HG02588 (cell line): ENCODE measurements around the gene SEMA3F.
"Not testable (repeated sequence)": the region's sequence is repeated elsewhere in the genome, so short reads cannot be mapped to it uniquely, and the experiment has no call there.

ENCODE experiments used
- ATAC-seq: cut with Tn5 transposase; IDR thresholded peaks from one replicate; pipeline ENCODE4 v1.9.1; 2021; ENCODE audit warnings: mild to moderate bottlenecking, moderate library complexity; ENCODE audit not compliant: unreplicated experiment

Gene SEMA3F

GRCh38 chr3:50207359-50208042 is 52.4 kb downstream of the SEMA3F start:
- ATAC-seq: no peak

GRCh38 chr3:50208677-50209344 is 53.7 kb downstream of the SEMA3F start:
- ATAC-seq: no peak

DNA sequence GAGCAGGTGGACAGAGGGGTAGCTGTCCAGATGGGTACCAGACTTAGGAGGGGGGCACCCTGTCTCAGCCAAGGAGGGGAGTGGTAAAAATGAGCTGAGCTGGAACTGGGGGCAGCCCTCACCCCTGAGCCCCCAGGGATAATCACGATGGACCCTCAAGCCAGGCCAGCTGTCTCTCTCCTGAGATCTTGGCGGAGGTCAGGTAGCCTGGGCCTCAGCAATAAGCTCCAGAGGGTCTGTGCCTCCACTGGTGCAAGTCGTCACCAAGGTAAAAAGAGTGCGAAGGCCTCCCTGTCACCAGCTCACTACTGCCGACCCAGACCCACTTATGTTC is 55.0 kb downstream of the SEMA3F start:
- ATAC-seq: no peak

GRCh38 chr3:50210510-50211367 is 55.6 kb downstream of the SEMA3F start:
- no peak for ATAC-seq

DNA sequence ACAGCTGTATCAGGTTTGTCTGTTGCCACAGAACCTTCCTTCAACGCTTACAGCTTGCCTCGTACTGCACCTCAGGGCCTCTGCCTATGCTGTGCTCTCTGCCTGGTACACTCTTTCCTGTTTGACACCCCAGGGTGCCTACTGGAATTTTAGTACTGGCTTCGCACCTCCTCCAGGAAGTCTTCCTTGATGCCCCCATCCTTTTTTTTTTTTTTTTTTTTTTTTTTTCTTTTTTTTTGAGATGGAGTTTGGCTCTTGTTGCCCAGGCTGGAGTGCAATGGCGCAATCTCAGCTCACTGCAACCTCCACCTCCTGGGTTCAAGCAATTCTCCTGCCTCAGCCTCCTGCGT is 56.2 kb downstream of the SEMA3F start:
- not testable (repeated sequence) for ATAC-seq

DNA sequence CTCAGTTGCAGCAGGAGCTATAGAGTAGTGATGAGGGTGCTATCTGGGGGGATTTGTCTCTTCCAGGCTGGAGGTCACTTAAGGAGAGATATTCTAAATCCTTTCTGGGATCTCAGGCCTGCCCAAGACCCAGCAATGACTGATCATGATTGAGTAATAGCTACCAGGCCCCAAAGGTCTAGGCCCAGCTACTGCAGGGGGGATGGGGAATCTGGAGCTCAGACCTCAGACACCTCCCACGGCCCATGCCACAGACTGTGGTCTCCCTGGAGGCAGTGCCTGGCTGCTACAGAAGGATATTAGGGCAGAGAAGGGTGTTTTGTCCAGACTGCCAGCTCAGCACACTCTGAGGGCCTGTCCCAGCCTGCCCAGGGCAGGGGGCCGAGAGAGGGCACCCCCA is 56.8 kb downstream of the SEMA3F start:
- ATAC-seq: no peak

- ATAC-seq: no peak
Measured at GRCh38 chr3:50212502-50212901, 57.4 kb downstream of the SEMA3F start.

DNA sequence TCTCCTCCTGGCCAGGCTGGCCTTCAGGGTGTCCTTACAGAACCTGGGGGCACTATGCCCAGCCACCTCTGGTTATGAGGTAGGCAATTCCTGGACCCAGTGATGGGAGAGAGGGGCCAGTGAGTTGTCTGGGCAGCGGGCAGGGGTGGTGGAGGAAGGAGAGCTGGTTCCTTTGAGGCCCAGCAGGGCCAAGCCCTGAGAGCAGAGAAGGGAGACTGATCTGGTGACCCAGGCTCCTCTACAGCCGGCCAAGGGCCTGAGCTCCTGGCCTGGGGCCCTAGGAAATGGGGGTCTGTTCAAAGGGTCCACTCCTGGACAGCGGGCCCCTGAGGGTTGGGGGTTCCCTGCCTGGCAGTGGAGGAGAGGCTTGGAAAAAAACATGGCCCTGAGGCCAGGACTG is 57.8 kb downstream of the SEMA3F start:
- ATAC-seq: no peak

GRCh38 chr3:50213373-50213772 is 58.2 kb downstream of the SEMA3F start:
- no peak for ATAC-seq

- no peak for ATAC-seq
Measured at GRCh38 chr3:50214824-50215223, 59.7 kb downstream of the SEMA3F start.

DNA sequence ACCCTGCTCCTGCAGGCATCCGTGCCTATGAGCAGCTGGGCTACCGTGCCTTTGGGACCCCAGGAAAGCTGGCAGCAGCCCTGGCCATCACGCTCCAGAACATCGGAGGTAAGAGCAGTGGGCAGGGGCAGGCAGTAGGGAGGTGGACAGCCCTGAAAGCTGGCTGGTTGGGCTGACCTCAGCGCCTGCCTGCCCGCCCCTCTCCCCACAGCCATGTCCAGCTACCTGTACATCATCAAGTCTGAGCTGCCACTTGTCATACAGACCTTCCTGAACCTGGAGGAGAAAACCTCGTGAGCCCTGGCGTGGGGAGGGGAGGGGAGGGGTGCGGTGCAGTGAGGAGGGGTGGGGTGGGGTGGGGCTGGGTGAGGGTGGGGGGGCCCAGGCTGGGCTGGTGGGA is 60.4 kb downstream of the SEMA3F start:
- no peak for ATAC-seq

DNA sequence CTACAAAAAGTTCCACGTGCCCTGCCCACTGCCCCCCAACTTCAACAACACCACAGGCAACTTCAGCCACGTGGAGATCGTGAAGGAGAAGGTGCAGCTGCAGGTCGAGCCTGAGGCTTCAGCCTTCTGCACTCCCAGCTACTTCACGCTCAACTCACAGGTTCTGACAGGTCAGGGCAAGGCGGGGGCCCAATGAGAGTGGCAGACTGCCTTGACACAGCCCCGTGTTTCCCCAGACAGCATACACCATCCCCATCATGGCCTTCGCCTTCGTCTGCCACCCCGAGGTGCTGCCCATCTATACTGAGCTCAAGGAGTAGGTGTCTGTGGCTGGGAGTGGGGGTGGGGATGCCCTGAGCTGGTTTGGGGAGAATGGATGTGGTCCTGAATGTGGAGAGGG is 62.6 kb downstream of the SEMA3F start:
- ATAC-seq: no peak

- ATAC-seq: no peak
Measured at GRCh38 chr3:50218448-50218847, 63.3 kb downstream of the SEMA3F start.

- no peak for ATAC-seq
Measured at GRCh38 chr3:50219285-50219684, 64.2 kb downstream of the SEMA3F start.

- ATAC-seq: no peak
Measured at GRCh38 chr3:50220109-50220508, 65.0 kb downstream of the SEMA3F start.

- no peak for ATAC-seq
Measured at GRCh38 chr3:50221051-50221410, 65.9 kb downstream of the SEMA3F start.

GRCh38 chr3:50221411-50222168 is 66.5 kb downstream of the SEMA3F start:
- ATAC-seq: no peak

DNA sequence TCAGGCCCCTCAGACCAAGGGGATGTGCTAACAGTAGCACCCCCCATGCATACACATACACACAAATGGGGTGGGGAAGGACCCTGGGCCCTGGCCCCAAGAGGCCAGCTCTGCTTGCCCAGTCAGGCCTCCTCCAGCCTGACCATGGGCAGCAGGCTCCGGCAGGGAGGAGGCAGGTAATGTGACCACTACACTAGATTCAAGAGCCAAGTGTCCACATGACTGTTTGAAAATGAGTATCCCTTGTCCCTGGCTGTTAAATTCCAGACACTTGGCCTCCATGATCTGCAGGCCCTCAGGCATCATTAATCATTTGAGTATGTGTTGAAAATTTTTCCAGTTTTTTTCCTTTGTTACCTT is 67.0 kb downstream of the SEMA3F start:
- ATAC-seq: no peak

DNA sequence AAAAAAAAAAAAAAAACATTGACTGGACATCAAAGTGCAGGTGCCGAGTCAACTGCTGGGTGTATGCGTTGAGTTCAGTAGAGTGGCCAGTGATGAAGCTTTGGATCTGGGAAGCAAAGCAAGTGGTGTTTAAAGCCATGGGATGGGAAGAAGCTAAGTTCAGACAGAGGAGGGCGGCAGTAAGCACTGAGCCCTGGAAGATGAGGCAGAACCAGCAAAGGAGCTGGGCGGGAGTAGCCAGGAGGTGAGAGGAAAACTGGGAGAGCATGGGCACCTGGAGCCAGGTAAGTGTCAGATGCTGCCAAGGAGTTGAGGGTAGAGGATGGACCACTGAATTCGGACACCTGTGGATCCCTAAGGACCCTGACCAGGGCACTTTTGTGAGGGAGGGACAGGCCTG is 69.5 kb downstream of the SEMA3F start:
- no peak for ATAC-seq

- ATAC-seq: peak; percentile 8
Measured at GRCh38 chr3:50226888-50227389, 71.8 kb downstream of the SEMA3F start.
